ENCODE measurements around the gene MKRN1. TPM values are rescaled to one million over a fixed set of nuclear protein-coding genes. Genes with fewer than 3 reads are reported as not detected.

Gene MKRN1
- total RNA-seq, 4 donors from 2014 or later = 60.2 to 87.9 (median 69.1) TPM

- intact Hi-C loops (cut with DNase I) = no loop called here
- WGBS, 2 donors = 78% methylated on average over 5 of the region's 5 CpGs
- H3K27me3 ChIP-seq = no peaks in the 10 kb centered on the region
These were observed 18.0 kb upstream of the MKRN1 start for GRCh38 chr7:140497241-140497769.

DNA sequence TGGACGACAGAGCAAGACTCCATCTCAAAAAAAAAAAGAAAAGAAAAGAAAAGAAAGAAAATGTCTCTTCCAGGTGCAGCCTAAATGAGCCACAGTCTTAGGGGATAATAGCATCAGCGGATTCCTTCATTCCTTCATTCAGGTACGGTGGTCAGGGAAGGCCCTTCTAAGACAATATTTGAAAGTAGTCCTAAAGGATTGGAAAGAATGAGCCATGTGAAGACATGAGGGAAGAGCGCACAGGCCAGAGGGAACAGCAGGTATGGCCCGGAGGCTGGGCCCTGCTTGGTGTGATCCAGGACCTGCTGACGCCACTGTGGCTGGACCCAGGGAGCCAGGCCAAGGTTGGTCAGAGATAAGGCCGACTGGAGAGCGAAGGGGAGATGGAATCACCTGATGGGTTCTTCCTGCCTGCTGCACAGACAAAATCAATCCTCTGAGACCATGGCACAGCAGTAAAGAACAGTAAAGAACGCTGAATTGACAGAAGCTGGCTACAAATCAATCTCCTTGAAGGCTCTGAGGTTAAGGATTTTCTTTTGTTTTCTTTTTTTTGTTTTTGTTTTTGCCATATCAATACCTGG is 16.3 kb upstream of the MKRN1 start:
- TF ChIP-seq, protein P1, sequence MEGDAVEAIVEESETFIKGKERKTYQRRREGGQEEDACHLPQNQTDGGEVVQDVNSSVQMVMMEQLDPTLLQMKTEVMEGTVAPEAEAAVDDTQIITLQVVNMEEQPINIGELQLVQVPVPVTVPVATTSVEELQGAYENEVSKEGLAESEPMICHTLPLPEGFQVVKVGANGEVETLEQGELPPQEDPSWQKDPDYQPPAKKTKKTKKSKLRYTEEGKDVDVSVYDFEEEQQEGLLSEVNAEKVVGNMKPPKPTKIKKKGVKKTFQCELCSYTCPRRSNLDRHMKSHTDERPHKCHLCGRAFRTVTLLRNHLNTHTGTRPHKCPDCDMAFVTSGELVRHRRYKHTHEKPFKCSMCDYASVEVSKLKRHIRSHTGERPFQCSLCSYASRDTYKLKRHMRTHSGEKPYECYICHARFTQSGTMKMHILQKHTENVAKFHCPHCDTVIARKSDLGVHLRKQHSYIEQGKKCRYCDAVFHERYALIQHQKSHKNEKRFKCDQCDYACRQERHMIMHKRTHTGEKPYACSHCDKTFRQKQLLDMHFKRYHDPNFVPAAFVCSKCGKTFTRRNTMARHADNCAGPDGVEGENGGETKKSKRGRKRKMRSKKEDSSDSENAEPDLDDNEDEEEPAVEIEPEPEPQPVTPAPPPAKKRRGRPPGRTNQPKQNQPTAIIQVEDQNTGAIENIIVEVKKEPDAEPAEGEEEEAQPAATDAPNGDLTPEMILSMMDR (IDR thresholded peaks at IDR 0.05) = no peak
- TF ChIP-seq POLR2A (IDR thresholded peaks at IDR 0.05) = no peak
- Histone ChIP-seq H3K4me1 (no peaks in the 10 kb centered on the region), H3K9me3 (no peaks in the 10 kb centered on the region), H3K4me3 (replicated peaks in 1 of 3) (no peak overlapping the region), H3K27ac (no peak overlapping the region), H3K36me3 (no peaks in the 10 kb centered on the region), H3K27me3 (no peaks in the 10 kb centered on the region)
- no peak for DNase-seq
- intact Hi-C loops (cut with DNase I) = no loop called here
- 91 to 95% methylated on average over 9 of the region's 9 CpGs for WGBS, 2 donors

More at GRCh38 chr7:140497241-140497769, 18.0 kb upstream of the MKRN1 start:
- Histone ChIP-seq H3K36me3 (no peaks in the 10 kb centered on the region), H3K9me3 (no peaks in the 10 kb centered on the region), H3K27ac (no peak overlapping the region), H3K4me1 (no peaks in the 10 kb centered on the region), H3K4me3 (replicated peaks in 1 of 3) (no peak overlapping the region)
- no peak for DNase-seq
- no peak for TF ChIP-seq POLR2A (IDR thresholded peaks at IDR 0.05)
- TF ChIP-seq, protein P1 (IDR thresholded peaks at IDR 0.05) = no peak

- no peaks in the 10 kb centered on the region for H3K4me1 ChIP-seq
- no peak overlapping the region for H3K27ac ChIP-seq
- H3K9me3 ChIP-seq = no peaks in the 10 kb centered on the region
- H3K27me3 ChIP-seq = no peaks in the 10 kb centered on the region
- 84 to 90% methylated on average over 9 of the region's 9 CpGs for WGBS, 2 donors
- H3K36me3 ChIP-seq = no peaks in the 10 kb centered on the region
- intact Hi-C loops (cut with DNase I) = no loop called here
- H3K4me3 ChIP-seq (replicated peaks in 1 of 3) = no peak overlapping the region
- no peak for TF ChIP-seq POLR2A (IDR thresholded peaks at IDR 0.05)
- TF ChIP-seq, protein P1 (IDR thresholded peaks at IDR 0.05) = no peak
- no peak for DNase-seq
These were observed 15.6 kb upstream of the MKRN1 start for GRCh38 chr7:140494867-140495266.

GRCh38 chr7:140489026-140489359 is 9.7 kb upstream of the MKRN1 start:
- intact Hi-C loops (cut with DNase I) = no loop called here
- H3K4me1 ChIP-seq = no peaks in the 10 kb centered on the region
- no peaks in the 10 kb centered on the region for H3K9me3 ChIP-seq
- no peaks in the 10 kb centered on the region for H3K27me3 ChIP-seq
- no peak for DNase-seq
- 63 to 81% methylated on average over 2 of the region's 2 CpGs for WGBS, 2 donors
- no peak overlapping the region for H3K4me3 ChIP-seq (replicated peaks in 1 of 3)
- no peaks in the 10 kb centered on the region for H3K36me3 ChIP-seq
- TF ChIP-seq POLR2A (IDR thresholded peaks at IDR 0.05) = no peak
- TF ChIP-seq, protein P1 (IDR thresholded peaks at IDR 0.05) = no peak
- no peak overlapping the region for H3K27ac ChIP-seq

GRCh38 chr7:140485500-140486265 is 6.4 kb upstream of the MKRN1 start:
- Histone ChIP-seq H3K36me3 (no peaks in the 10 kb centered on the region), H3K27me3 (no peaks in the 10 kb centered on the region), H3K27ac (no peak overlapping the region), H3K4me1 (no peaks in the 10 kb centered on the region), H3K4me3 (replicated peaks in 1 of 3) (no peak overlapping the region), H3K9me3 (no peaks in the 10 kb centered on the region)
- intact Hi-C loops (cut with DNase I) = no loop called here
- no peak for DNase-seq
- WGBS, 2 donors = 72 to 78% methylated on average over 14 of the region's 14 CpGs
- no peak for TF ChIP-seq POLR2A (IDR thresholded peaks at IDR 0.05)
- TF ChIP-seq, protein P1 (IDR thresholded peaks at IDR 0.05) = no peak

Data from thyroid gland (tissue), 4 donors.